AG04449 (cell line): ENCODE results near the gene CENPC.
"Not testable (repeated sequence)": the region's sequence is repeated elsewhere in the genome, so short reads cannot be mapped to it uniquely, and the experiment has no call there.

Source experiments
- CTCF ChIA-PET: fragments of 350-600 bp; formaldehyde crosslinking; extraction: SDS; loops from one replicate; lab custom pipeline; 2021; ENCODE audit warnings: antibody characterized with exemption; lab: Yijun Ruan, JAX
- POLR2A ChIA-PET: fragments of 400-600, 350-600 bp; formaldehyde crosslinking; extraction: SDS; loops from one replicate; lab custom pipeline; 2020; ENCODE audit warnings: antibody characterized with exemption, inconsistent platforms; lab: Yijun Ruan, JAX
- DNase-seq: peaks from one replicate; pipeline ENCODE4 v3.0.0-alpha.2; 2010; ENCODE audit warnings: low read depth, low spot score
- H3K4me3 ChIP-seq: 2 replicates; pipeline ENCODE4 v1.5.1; 2011; ENCODE audit warnings: low read depth, mild to moderate bottlenecking, control low read depth, low read length
- CTCF ChIP-seq: IDR thresholded peaks from one replicate; pipeline ENCODE4 v1.5.1; 2011; ENCODE audit warnings: mild to moderate bottlenecking, moderate library complexity, low read length, control low read depth, inconsistent platforms; ENCODE audit not compliant: insufficient read depth; ENCODE audit errors: missing control alignments

CENPC gene

DNA sequence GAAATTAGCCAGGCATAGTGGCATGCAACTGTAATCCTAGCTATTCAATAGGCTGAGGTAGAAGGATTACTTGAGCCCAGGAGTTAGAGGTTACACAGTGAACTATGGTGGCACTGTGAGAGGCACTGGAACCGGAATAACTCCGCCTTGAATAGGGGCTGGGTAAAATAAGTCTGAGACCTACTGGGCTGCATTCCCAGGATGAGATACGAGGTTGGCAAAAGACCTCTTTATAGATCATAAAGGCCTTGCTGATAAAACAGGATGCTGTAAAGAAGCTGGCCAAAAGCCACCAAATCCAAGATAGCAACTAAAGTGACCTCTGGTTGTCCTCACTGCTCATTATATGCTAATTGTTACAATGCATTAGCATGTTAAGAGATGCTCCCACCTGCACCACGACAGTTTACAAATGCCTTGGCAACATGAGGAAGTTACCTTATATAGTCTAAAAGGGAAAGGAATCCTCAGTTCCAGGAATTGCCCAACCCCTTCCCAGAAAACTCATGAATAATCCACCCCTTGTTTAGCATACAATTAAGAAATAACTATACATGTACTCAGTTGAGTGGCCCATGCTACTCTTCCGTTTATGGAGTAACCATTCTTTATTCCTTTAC, 88.6 kb downstream of the CENPC start:
- no peak for TF ChIP-seq CTCF
- ChIA-PET POLR2A (no interaction called here), CTCF (no interaction called here)
- DNase-seq: no peak
- no peak overlapping the region for H3K4me3 ChIP-seq

DNA sequence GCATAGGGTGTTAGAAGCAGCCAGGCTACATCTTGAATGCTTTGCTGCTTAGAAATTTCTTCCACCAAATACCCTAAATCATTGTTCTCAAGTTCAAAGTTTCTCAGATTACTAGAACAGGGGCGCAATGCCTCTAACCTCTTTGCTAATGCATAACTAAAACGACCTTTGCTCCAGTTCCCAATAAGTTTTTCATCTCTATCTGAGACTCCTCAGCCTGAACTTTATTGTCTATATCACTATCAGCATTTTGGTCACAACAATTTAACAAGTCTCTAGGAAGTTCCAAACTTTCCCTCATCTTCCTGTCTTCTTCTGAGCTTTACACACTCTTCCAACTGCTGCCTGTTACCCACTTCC, 92.5 kb downstream of the CENPC start:
- POLR2A ChIA-PET, H3K4me3 ChIP-seq, CTCF ChIA-PET, DNase-seq: not testable (repeated sequence)

DNA sequence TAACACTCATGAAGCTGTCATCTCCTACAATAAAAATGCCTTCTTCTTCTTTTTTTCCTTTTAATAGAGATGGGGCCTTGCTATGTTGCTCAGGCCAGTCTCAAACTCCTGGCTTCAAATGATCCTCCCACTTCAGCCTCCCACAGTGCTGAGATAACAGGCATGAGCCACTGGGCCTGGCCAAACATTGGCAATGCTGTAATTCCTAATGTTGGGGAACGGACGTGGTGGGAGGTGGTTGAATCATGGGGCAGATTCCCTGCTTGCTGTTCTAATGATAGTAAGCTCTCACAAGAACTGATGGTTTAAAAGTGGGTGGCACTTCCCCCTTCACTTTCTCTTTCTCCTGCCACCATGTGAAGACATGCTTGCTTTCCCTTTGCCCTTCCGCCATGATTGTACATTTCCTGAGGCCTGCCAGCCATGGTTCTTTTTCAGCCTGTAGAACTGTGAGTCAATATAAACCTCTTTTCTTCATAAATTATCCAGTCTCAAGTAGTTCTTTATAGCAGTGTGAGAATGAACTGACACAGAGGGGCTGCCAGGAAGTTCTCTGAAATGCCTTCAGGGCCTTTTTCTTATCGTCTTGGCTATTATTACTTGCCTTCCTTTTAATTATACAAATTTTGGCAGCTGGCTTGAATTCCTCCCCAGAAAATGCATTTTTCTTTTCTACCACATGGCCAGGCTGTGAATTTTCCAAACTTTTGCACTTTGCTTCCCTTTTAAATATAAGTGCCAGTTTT, 93.0 kb downstream of the CENPC start:
- DNase-seq: no peak
- POLR2A ChIA-PET: no interaction called here
- CTCF ChIA-PET: no interaction called here
- no peak overlapping the region for H3K4me3 ChIP-seq
- no peak for TF ChIP-seq CTCF

- DNase-seq: no peak
- CTCF ChIA-PET: no interaction called here
- no peak overlapping the region for H3K4me3 ChIP-seq
- POLR2A ChIA-PET: no interaction called here
- TF ChIP-seq CTCF: no peak
These were observed 93.8 kb downstream of the CENPC start for GRCh38 chr4:67451464-67451863.

GRCh38 chr4:67448621-67449020, 96.7 kb downstream of the CENPC start:
- no peak for DNase-seq
- TF ChIP-seq CTCF: no peak
- ChIA-PET CTCF (no interaction called here), POLR2A (no interaction called here)
- no peak overlapping the region for H3K4me3 ChIP-seq

DNA sequence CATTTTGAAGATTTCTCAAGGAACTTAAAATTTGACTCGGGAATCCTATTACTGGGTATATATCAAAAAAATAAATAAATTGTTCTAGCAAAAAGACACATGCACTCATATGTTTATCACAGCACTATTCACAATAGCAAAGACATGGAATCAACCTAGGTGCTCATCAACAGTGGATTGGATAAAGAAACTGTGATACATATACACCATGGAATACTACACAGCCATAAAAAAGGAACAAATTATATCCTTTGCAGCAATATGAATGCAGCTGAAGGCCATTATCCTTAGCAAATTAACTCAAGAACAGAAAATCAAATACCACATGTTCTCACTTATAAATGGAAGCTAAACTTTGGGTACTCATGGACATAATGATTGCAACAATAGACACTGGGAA, 97.4 kb downstream of the CENPC start:
- ChIA-PET CTCF (no interaction called here), POLR2A (no interaction called here)
- TF ChIP-seq CTCF: no peak
- H3K4me3 ChIP-seq: no peak overlapping the region
- no peak for DNase-seq

DNA sequence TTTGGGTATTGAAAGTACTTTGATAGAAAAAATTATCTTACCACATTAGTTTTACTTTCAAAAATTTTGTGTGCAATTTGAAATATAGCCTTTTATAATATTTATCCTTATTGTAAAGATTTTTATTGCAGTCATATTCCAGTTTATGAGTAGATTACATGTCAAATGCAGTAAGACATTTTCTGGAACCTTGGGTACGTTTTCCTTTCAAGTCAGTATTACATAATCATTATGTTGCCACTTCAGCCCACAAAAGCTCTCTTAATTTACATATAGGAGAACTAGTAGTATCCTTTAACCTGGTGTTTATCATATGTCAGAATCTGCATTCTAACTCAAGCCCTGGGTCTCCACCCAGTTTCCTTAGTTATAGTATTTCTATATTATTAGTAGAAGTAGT, 98.5 kb downstream of the CENPC start:
- no peak overlapping the region for H3K4me3 ChIP-seq
- ChIA-PET CTCF (no interaction called here), POLR2A (no interaction called here)
- no peak for TF ChIP-seq CTCF
- DNase-seq: no peak

GRCh38 chr4:67445881-67446280, 99.4 kb downstream of the CENPC start:
- POLR2A ChIA-PET, CTCF ChIA-PET, DNase-seq: not testable (repeated sequence)

More at GRCh38 chr4:67445881-67446280, 99.4 kb downstream of the CENPC start:
- H3K4me3 ChIP-seq: not testable (repeated sequence)
